Measurements from ENCODE around the gene AGBL3. TPM values are rescaled to one million over a fixed set of nuclear protein-coding genes. Genes with fewer than 3 reads are reported as not detected.

Gene AGBL3
- total and polyA plus RNA-seq, 2 of the 8 experiments (the other 6 are each of a cell fraction or from before 2014, with no cell fraction given): 1.1 to 1.9 TPM

DNA sequence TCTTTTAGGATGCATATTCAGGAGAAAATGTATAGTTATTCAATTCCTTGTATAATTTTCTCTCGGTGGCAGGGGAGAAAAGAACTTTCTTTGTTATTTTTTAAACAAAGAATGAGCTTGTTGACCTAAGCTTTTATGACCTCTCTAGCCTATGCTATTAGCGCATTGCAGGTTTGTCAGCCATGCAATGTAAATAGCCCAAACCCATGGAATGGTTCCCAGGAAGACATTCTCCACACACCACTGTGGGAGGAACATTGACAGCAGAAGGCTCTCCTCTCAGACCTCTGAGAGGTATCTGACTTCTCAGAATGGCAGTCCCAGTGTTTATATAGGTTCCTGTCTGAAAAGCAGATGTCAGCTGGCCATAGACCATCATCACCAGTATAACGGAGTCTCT, 19.6 kb upstream of the AGBL3 start:
- Histone ChIP-seq H2AFZ (ENCODE audit: low read length) (no peak overlapping the region), H3K56ac (replicated peaks; ENCODE audit: insufficient read length, low read depth, low read length) (no peak overlapping the region), H3K4me1 (replicated peaks in 1 of 4; ENCODE audit: control insufficient read depth in 3 of 4, insufficient read depth in 4 of 4, low read length in 3 of 4) (no peaks in the 10 kb centered on the region), H4K20me1 (replicated peaks in 1 of 2; ENCODE audit: control insufficient read depth in 1 of 2, insufficient read depth in 2 of 2, low read length in 2 of 2) (no peaks in the 10 kb centered on the region), H3K79me1 (ENCODE audit: low read depth, low read length) (no peaks in the 10 kb centered on the region), H3K79me2 (ENCODE audit: control insufficient read depth in 1 of 2, insufficient read depth in 2 of 2, low read length in 2 of 2) (no peaks in the 10 kb centered on the region), H3K14ac (ENCODE audit: insufficient read length) (no peak overlapping the region), H4K8ac (ENCODE audit: extremely low read depth, insufficient read depth, low read length) (no peak overlapping the region), H4K91ac (replicated peaks; ENCODE audit: insufficient read length, low read length) (no peak overlapping the region), H2BK12ac (ENCODE audit: low read depth, low read length) (no peak overlapping the region), H3K4me3 (ENCODE audit: extremely low read depth in 1 of 4, insufficient read depth in 2 of 4, low read depth in 3 of 4, low read length in 4 of 4) (no peak overlapping the region), H3K23ac (ENCODE audit: insufficient read length) (no peak overlapping the region), H3K9me3 (ENCODE audit: insufficient read depth in 2 of 2, low read depth in 1 of 2, low read length in 1 of 2) (no peaks in the 10 kb centered on the region), H2AK5ac (ENCODE audit: low read depth, low read length) (no peak overlapping the region), H2BK20ac (ENCODE audit: low read length) (no peak overlapping the region), H3K9ac (replicated peaks in 1 of 4; ENCODE audit: extremely low read depth in 1 of 4, low read depth in 3 of 4, low read length in 3 of 4) (no peak overlapping the region), H3K27ac (ENCODE audit: low read depth, low read length) (no peak overlapping the region), H4K5ac (ENCODE audit: insufficient read length, low read depth, low read length) (no peak overlapping the region), H2BK120ac (replicated peaks; ENCODE audit: low read depth, low read length) (no peak overlapping the region), H3K18ac (ENCODE audit: extremely low read depth, low read length) (no peak overlapping the region), H3K27me3 (replicated peaks in 1 of 4; ENCODE audit: control insufficient read depth in 3 of 4, extremely low read depth in 1 of 4, insufficient read depth in 3 of 4, low read length in 3 of 4) (no peaks in the 10 kb centered on the region), H3K36me3 (ENCODE audit: control insufficient read depth in 2 of 4, insufficient read depth in 4 of 4, low read length in 3 of 4) (peaks cover 0 to 24% (median 12%) of the 10 kb centered on the region in 4 experiments; a peak in 6 of 8 replicates), H2BK15ac (ENCODE audit: low read length) (no peak overlapping the region), H2BK5ac (ENCODE audit: low read depth, low read length) (no peak overlapping the region), H3K4ac (replicated peaks; ENCODE audit: insufficient read length, low read depth, low read length) (no peak overlapping the region), H3K4me2 (ENCODE audit: insufficient read depth in 1 of 2, low read depth in 2 of 2, low read length in 2 of 2) (no peak overlapping the region), H3K23me2 (ENCODE audit: low read depth, low read length) (no peaks in the 10 kb centered on the region)
- DNase-seq (ENCODE audit: low read depth in 1 of 2, low spot score in 2 of 2) (no peak), FAIRE-seq (no peak)
- CTCF ChIA-PET (ENCODE audit: partially characterized antibody): interaction anchor here (1.0 to 1.4 kb wide), 3 partner anchors 243 to 345 kb away, joined by 3 to 4 read pairs (median 4); no protein-coding TSS in a partner anchor
- POLR2A ChIA-PET (ENCODE audit: partially characterized antibody): interaction anchor here (1.8 kb wide), 1 partner anchor 20 kb away, joined by 6 read pairs; the partner anchor contains the start of gene AGBL3
- 86% methylated on average over 3 of the region's 3 CpGs; no CpG with 5 or more reads in 1 of the 2 experiments for WGBS, 2 experiments (ENCODE audit: extremely low coverage in 1 of 2, insufficient coverage in 1 of 2, insufficient read length in 1 of 2, insufficient replicate concordance in 2 of 2, low coverage in 1 of 2, low lambda C conversion rate in 2 of 2, missing lambda C conversion rate in 1 of 2)
- TF ChIP-seq TCF12 (IDR thresholded peaks at IDR 0.05; ENCODE audit: low read depth, low read length) (no peak), TBP (IDR thresholded peaks at IDR 0.05; ENCODE audit: low read depth, low read length) (no peak), MAFK (IDR thresholded peaks at IDR 0.05; ENCODE audit: low read depth, low read length) (no peak), CREB1 (IDR thresholded peaks at IDR 0.05) (no peak), POLR2AphosphoS5 (IDR thresholded peaks at IDR 0.05; ENCODE audit: low read depth, low read length) (no peak), RNF2 (IDR thresholded peaks at IDR 0.05; ENCODE audit: borderline replicate concordance, low read depth, low read length, missing control alignments, poor library complexity, severe bottlenecking) (no peak), EZH2 (IDR thresholded peaks at IDR 0.05; ENCODE audit: low read depth, low read length, severe bottlenecking) (no peak), KDM4A (IDR thresholded peaks at IDR 0.05; ENCODE audit: low read depth, low read length, severe bottlenecking) (no peak), SUZ12 (IDR thresholded peaks at IDR 0.05; ENCODE audit: low read length) (no peak), POLR2A (IDR thresholded peaks at IDR 0.05; ENCODE audit: control extremely low read depth in 1 of 2, low read depth in 2 of 2, low read length in 2 of 2) (no peak)
- TF ChIP-seq, protein P1, sequence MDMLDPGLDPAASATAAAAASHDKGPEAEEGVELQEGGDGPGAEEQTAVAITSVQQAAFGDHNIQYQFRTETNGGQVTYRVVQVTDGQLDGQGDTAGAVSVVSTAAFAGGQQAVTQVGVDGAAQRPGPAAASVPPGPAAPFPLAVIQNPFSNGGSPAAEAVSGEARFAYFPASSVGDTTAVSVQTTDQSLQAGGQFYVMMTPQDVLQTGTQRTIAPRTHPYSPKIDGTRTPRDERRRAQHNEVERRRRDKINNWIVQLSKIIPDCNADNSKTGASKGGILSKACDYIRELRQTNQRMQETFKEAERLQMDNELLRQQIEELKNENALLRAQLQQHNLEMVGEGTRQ (IDR thresholded peaks at IDR 0.05; ENCODE audit: low read length): no peak
- TF ChIP-seq, protein P2, sequence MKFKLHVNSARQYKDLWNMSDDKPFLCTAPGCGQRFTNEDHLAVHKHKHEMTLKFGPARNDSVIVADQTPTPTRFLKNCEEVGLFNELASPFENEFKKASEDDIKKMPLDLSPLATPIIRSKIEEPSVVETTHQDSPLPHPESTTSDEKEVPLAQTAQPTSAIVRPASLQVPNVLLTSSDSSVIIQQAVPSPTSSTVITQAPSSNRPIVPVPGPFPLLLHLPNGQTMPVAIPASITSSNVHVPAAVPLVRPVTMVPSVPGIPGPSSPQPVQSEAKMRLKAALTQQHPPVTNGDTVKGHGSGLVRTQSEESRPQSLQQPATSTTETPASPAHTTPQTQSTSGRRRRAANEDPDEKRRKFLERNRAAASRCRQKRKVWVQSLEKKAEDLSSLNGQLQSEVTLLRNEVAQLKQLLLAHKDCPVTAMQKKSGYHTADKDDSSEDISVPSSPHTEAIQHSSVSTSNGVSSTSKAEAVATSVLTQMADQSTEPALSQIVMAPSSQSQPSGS (IDR thresholded peaks at IDR 0.05; ENCODE audit: low read length): no peak

Data from H1 (cell line).